ENCODE results near the gene FCN1. TPM values are rescaled to one million over a fixed set of nuclear protein-coding genes. Genes with fewer than 3 reads are reported as not detected.
"Not testable (repeated sequence)": the region's sequence is repeated elsewhere in the genome, so short reads cannot be mapped to it uniquely, and the experiment has no call there.

Gene FCN1
- total RNA-seq, result 3.1 TPM

DNA sequence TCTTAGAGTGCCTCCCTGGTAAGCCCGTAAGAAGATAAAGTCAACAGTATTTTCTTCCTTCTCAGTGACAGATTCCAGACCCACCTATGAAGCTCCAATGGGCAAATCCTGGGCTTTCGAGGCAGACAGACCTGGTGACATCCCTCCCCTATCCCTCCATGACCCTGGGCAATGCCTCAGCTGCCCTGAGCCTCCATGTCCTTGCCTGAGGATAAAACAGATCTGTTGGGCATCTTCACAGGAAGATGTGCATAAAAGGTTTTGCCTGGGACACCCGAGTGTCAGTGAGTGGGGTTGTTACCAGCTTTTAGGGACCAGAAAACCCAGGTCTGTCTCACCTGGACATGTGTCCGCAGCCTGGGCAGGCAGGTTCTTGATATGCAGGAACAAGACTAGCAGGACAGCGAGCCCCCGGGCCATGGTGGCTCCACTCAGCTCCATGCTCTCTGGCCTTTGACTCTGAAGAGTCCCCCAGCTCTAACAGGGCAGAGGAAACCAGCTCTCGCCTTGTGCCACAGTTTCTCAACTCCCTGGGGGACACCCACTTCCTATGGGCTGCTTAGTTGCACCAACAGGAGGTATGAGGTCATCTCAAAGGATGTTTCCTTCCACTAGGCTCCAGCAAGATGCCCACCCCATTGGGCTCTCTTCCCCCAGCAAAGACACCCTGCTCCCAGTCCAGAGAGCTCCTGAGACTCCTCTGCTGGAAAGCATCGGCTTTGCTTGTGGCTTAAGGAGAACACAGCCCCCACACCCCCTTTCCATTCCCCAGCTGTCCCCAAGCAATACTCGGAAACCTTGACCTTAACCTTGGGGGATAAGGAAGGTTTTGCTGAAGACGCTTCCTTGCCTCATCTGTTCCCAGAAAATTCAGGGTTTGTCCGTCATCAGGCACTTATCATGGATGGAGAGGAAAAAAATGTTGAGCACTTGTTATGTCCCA lies at the start of gene FCN1:
TSS of gene FCN1 (minus strand) at position 482 of the 943 bp plus-strand sequence. CDS start at position 441, 41 bp downstream.
- DNase-seq (ENCODE audit: low spot score), result peak; percentile 40

DNA sequence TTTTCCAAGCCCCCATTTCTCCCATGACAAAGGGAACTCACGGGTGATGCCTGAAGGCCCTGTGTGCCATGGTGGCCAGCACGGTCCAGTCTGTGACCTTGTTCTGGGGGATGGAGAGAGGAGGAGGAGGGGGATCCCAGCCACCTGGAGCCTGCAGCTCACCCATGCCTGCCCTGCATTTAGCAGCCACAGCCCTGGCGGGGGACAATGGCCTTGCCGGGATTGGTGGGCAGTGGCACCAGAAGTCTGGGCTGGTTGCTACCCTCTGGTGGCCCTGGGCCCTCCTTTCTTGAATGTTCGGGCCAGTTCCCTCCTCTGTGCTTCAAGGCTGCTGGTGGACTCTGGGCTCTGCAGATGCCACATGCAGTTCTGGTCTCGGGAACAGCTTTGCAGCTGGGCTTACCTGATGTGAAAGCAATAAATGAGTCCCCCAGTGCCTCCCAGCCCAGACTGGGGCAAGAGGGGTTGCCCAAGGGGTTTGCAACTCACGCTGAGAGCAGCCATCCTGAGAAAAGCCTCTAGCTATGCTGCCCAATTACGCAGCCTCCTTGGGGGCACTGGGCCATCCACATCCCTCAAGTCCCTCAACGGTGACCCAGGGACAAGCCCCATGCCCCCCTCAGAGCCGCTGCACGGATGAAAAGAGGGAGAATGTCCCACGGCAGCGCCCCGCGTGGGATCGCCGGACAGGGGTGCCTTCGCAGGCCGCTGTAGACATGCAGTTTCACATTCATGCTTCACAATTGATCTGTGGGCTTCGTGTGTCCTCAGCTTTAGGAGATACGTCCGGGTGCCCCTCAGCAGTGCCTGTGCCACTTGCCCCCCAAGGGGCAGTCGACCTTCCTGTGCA lies 49.2 kb upstream of the FCN1 start:
- no peak for DNase-seq (ENCODE audit: low spot score)

DNA sequence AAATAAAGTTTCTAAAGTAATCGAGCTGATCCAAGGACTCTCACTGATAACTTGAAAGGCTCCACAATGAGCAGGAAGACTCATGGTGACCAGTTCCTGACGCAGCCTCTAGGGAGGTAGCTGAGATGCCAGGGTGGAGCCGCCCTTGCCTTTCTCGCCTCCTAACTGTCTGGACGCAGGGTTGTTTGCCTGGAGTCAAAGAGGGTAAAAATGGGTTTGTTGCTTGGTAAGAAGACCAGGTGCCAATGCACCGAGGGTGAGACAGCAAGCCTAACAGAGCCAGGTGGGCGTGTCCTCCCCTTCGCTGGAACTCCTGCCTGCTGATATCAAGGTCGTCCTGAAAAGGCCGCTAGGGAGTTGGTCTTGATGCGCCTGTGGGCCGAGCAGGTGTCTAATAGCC lies 48.6 kb upstream of the FCN1 start:
- DNase-seq (ENCODE audit: low spot score), result no peak

DNA sequence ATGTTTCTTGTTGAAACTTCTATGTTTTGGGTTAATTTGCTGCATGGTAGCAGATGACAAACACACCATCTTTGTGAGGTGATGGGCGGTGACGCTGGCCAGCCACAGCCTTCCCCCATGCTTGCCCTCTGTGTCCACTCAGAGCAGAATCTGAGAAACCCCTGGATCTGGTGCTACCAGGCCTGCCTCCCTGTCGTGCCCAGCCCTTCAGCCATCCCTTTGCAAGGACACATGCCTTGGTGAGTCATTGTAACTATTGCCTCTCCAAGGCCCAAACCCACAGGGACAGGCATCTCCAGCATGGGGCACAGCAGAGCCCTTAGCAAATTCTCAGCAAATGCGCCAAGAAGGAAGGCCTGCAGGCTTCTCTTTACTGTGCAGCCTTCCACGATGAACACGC lies 48.1 kb upstream of the FCN1 start:
- no peak for DNase-seq (ENCODE audit: low spot score)

DNA sequence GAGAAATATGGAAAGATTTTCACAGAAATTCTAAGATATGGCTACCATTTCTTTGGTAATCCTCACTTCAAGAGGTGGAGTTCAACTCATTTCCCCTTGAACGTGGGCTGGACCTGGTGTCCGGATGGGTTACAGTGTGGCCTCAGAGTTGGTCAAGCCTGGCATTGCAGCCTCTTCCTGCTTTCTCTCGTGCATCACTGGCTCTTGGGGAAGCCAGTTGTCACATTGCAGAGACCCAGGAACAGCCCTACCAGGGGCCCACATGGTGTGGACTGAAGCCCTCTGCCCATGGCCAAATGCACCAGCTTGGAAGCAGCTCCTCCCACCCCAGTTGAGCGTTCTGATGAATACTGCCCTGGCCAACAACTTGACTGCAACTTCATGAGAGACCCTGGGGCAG lies 47.7 kb upstream of the FCN1 start:
- no peak for DNase-seq (ENCODE audit: low spot score)

DNA sequence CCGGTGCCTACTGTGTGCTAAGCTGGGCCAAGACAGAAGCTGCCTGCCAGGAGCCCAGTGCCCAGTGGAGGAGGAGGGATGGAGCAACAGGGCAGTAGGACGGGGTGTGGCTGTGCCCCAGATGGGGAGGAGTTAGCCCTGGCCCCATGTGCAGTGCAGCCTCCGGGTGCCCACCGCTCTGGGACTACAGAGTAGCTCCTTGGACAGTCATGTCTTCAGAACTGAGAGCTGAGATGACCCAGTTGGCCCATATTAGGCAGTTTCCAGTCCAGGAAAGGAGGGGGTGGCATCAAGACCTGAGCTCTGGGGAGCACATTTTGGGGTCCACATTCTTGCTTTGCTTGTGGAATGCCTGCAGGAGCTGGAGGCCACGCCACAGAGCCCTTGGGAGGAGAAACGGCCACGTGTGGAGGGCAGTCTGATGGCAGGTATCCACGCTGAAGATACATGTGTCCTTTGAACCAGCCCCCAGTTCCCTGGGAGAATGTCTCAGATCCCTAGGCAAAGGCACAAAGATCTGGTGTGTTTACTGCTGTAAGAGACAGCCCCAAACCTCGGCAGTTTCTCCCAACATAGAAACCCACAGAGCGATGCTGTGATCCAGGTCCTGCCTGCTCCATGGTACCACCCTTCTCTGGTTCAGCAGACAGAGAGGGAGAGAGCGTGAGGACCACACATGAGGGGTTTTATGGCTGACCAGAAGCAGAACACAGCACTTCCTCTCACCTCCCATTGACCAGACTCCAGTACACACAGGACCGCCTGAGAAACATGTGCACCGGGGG lies 46.8 kb upstream of the FCN1 start:
- no peak for DNase-seq (ENCODE audit: low spot score)

DNA sequence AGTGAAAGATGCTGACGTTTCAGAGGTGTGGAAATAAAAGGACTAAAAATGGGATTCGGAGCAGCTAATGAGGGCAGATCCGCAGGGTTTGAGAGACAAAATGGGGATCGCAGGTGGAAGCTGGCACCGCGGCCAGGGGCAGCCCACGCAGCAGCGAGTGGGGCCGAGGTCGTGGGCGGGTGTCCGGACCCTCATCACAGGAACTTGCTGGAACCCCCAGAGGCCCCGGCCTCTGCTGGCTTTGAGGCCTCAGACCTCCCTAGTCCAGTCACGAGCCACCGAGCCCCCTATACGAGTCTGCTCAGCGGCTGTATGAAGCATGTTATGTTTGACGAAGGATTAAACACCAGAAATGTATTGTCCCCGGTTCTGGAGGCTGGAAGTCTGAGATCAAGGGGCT lies 45.8 kb upstream of the FCN1 start:
- DNase-seq (ENCODE audit: low spot score), result no peak

DNA sequence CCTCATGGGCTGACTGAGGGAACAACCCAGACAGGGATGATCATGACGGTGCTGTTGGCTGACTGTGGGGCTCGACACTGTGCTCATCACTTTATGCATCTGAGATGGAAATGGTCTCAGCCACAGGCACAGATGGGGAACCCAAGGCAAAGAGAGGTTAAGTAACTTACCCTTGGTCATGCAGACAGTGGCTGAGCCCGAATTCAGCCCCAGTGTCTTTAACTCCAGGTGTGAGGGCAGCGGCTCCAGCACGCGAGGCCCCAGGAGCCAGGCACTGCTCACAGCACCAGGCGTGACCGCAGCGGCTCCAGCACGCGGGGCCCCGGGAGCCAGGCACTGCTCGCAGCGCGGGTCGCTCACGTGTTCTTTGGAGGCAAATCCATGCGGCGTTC lies 45.3 kb upstream of the FCN1 start:
- no peak for DNase-seq (ENCODE audit: low spot score)

DNA sequence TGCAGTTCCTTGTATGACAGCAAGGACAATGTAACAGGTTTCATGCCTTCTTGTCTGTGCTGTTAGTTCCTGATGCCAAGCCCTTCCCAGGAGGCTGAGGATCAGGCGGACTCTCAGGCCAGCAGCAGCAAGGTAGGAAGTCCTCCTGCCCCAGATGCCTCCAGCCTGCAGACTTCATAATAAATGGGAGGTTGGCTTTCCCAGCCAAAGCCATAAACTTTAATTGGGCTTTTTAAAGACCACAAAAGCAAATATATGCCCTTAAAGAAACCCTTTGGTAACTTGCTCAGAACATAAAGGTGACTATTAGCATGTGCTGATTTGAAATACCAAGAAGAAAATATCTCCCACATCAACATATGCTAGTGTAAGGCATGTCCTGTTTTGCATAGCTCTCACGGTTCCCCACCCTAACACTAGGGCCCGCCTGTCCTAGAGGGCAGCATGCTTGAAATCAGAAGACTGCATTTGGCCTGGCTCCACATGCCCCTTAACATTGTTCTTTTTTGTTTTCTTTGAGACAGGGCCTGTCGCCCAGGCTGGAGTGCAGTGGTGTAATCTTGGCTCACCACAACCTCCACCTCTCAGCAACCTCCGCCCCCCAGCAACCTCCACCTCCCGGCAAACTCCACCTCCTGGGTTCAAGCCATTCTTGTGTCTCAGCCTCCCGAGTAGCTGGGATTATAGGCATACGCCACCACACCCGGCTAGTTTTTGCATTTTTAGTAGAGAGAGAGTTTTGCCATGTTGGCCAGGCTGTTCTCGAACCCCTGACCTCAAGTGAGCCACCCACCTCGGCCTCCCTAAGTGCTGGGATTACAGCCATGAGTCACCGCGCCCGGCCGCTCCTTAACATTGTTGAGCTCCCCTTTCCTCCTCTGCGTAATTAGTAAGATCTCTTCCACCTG lies 44.6 kb upstream of the FCN1 start:
- no peak for DNase-seq (ENCODE audit: low spot score)

DNA sequence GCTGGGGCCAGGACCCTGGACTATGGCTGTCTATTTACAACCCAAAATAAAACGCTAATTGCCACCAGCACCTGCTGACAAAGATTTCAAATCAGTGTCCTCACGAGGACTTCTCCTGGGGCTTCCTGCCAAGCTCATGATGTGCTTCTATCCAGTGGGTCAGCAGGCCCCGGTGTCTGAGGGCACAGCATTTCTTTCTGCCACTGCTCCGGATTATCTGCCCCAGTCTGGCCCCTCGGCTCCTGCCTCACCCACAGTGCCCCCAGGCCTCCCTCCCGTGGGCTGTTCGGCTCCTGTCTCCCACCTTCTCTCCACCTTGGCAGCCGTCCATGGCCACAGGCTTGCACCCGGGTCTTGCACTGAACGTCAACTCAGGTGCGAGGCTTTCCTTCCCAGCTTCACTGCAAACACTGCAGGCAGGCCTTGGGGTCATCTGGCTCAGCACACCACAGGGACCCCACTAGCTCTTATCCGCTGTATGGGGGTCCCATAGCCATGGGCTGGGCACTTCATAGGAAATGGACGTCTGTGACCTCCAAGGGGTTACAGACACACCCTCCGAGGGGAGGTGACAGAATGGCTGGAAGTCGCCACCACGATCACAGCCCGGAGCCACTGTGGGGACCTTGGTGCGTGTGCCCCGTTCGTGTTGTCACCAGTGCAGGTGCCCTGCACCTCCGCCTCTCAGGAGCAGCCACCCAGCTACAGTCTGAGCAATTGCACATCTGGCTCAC lies 43.8 kb upstream of the FCN1 start:
- DNase-seq (ENCODE audit: low spot score), result no peak

DNA sequence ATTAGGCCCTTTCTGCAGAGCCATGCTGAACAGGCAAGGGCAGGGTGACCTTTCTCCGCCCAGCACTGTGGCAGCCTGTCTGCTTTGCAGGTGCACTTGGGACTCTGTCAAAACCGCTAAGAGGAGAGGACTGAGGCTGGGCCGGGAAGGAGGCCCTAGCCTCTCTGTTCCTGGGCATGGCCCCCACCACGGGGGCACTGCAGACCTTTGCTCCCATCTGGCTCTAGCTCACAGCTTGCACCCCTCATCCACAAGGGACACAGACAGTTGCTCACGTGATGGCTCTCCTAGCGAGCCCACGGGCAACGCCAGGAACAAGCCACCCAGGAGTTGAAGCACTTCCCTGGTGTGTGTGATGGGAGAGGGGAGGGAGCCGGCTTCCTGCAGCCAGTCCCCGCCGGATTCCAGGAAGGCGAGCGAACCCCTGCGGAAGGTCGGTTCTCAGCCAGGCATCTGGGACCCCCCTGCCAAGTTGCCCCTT lies 43.0 kb upstream of the FCN1 start:
- no peak for DNase-seq (ENCODE audit: low spot score)

DNA sequence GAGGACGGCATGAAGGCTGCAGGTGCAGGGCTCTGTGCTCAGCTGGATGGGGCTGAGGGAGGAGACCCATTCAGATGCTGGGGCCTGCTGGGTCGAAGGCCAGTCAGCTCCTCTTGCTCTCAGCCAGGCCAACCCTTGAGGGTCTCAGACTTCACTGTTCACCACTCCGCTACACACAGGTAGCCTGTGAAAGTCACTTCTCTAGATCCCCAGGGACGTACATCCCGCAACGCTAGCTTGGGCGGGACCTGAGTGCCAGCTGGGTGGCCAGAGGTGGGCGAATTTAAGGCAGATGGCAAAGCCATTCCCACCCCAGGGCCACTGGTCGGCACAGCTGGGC lies 42.2 kb upstream of the FCN1 start:
- DNase-seq (ENCODE audit: low spot score), result no peak

DNA sequence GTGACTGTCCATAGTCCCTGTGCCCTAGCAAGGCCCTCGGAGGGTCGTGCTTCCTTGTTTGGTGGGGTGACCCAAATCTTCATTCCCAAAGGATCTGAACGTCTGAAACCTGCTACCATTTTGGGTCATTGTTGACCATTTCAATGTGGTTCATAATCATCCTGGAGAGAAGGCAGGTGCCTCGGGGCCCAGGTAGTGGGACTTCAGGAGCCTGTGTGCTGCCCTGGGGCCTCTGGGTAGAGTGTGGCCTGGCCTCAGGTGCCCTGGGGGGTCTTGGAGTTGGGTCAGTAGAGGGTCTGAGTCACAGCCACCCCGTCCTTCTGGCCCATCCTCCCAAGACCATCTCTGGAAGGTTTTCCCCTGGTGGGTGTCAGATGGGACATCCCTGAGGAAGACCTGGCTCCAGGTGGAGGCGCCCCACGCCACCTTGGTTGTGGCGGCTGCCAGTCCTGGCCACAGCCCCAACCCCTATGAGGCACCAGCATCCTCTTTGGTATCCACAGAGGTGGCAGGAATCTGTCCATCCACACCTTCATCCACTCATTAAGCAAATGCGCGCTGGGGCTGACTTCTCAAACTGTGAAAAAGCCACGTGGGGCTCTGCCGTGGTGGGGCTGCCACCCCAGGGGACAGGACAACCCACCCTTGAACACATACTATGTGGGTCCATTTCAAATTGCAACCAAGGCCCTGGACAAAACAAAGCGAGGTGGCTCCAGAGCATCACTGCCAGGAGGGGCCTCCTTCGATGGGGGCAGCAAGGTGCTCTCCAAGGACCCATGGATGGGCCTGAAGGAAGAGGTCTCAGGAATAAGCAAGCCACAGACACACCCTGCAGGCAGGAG lies 41.6 kb upstream of the FCN1 start:
- no peak for DNase-seq (ENCODE audit: low spot score)

DNA sequence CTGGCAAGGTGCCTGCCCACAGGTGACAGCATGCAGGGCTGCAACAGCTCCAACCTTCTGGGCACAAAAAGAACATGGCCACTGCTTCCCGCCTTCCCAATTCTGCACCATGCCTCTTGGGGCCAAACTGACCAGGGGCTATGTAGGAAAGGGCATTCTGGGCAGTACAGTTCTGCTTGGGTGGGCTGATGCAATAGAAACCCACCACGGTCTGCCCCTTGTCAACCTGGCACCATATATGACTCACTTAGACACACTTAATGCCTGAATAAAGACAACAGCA lies 40.2 kb upstream of the FCN1 start:
- no peak for DNase-seq (ENCODE audit: low spot score)

DNA sequence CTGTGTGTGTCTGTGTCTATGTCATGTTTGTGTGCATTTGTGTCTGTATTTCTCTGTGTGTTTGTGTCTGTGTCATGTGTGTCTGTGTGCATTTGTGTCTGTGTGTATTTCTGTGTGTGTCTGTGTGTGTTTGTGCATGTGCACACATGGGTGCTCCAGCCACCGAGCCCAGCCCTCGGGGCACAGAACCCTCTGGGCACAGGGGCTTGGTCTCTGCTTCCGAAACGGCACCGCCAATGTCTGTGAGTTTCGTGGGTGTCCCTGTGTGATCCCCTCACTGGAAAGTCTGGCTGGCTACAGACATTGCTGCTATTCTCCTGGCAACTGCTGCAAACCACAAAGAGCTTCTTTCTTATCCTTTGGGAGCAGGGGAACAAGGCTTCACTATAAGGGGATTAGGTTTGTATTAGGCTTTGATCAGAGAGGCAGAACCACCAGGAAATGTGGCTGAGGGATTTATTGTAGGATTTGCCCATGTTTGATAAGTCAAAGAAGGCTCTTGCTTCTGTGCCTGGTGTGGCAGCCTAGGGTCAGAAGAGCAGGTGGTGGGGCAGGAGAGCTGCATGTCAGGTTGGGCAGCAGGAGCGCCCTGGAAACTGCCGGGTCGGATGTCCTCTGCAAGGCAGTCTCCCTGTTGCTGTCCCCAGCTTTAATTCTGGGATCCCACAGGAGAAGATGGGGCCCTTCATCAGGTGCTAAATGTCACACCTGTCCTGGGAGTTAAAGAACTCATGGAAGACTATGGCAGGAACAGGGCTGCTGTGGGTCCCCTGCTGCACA lies 39.6 kb upstream of the FCN1 start:
- no peak for DNase-seq (ENCODE audit: low spot score)

DNA sequence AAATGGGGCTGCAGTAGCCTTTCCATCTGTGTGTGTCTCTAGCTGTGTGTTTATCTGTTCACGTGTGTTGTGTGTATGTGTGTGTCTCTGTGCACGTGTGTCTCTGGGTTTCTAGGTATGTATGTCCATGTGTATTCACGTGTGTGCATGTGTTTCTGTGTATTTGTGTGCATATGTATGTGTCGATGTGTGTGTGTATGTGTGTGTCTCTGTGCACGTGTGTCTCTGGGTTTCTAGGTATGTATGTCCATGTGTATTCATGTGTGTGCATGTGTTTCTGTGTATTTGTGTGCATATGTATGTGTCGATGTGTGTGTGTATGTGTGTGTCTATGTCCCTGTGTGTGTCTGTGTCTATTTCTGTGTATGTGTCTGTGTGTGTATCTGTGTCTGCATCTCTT lies 38.7 kb upstream of the FCN1 start:
- DNase-seq (ENCODE audit: low spot score), result not testable (repeated sequence)

DNA sequence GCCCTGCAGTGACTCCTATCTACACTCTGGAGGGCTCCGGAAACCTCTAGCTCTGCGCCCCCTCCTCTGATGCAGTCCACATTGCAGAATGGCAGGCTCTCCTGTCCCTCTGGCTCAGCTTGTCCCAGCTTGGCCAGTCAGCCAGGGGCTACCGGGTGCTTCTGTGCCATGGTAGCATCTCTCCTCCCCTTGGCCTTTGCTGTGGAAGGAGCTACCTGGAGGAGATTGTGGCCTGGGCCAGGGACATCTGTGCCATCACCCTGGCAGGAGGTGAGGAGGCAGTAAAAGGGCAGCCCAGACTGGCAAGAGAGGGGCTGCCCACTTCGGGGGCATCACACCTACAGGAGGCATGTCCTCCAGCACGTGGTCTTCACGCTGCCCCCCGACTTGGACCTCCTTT lies 38.1 kb upstream of the FCN1 start:
- no peak for DNase-seq (ENCODE audit: low spot score)

DNA sequence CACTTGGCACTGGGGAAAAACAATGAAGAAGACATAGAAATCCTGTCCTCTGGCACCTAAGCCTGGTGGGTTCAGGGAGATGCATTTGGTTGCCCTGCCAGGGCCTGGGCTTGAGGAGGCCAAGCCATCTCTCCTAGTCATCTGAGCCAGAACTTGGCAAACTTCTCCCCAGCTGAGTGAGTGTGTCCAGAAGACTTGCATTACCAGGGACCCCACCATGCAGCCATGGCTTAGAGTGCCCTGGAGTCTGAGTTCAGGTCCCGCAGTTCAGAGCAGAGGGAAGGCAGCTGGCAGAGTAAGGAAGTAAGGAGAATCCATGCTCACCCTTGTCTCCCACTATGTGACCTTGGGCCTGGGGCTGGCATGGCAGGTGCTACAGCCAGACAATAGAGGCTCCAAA lies 37.4 kb upstream of the FCN1 start:
- no peak for DNase-seq (ENCODE audit: low spot score)

DNA sequence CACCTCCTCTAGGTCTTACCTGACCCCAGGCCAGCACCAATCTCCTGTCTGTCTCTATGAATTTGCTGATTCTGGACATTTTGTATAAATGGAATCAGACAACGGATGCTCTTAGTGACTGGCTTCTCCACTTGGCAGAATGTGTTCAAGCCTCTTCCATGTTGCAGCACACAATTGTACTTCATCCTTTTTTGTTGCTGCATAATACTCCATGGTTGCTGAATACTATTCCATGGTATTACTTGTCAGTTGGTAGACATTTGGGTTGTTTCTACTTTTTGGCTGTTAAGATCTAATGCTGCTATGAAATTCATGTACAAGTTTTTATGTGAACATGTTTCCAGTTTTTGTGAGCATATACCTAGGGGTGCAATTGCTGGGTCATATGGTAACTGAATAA lies 34.3 kb upstream of the FCN1 start:
- no peak for DNase-seq (ENCODE audit: low spot score)

Measured in ureter (tissue), 1 donor.